BJ (cell line): ENCODE measurements around the gene OXSR1. TPM values are rescaled to one million over a fixed set of nuclear protein-coding genes. Genes with fewer than 3 reads are reported as not detected.

Experiments used
- CTCF ChIA-PET: fragments of 350-600 bp; formaldehyde crosslinking; extraction: SDS; loops from one replicate; lab custom pipeline; 2021; ENCODE audit warnings: antibody characterized with exemption, inconsistent platforms; lab: Yijun Ruan, JAX
- POLR2A ChIA-PET: fragments of 300-600 bp; sonication (Branson Sonifier 250); formaldehyde crosslinking; extraction: SDS; loops from one replicate; lab custom pipeline; 2021; ENCODE audit warnings: antibody characterized with exemption; lab: Charles Lee
- DNase-seq: peaks from one replicate; pipeline ENCODE4 v3.0.0-alpha.2; 2011; ENCODE audit warnings: low read depth
- H3K27me3 ChIP-seq: 2 replicates; pipeline ENCODE4 v1.6.0; 2011; ENCODE audit warnings: low read length; ENCODE audit not compliant: control insufficient read depth, insufficient read depth
- H3K36me3 ChIP-seq: 2 replicates; pipeline ENCODE4 v1.5.1; 2011; ENCODE audit warnings: low read length; ENCODE audit not compliant: control insufficient read depth, insufficient read depth
- H3K4me3 ChIP-seq: 2 replicates; pipeline ENCODE4 v1.5.1; 2011; ENCODE audit warnings: low read depth, mild to moderate bottlenecking, control low read depth, low read length
- polyA plus RNA-seq: library from polyadenylated mRNA; depleted of rRNA; stranded (reverse); fragments of >200 nt; gene quantifications from 2 replicates; pipeline ENCODE4 v1.2.3, GENCODE V29; 2011
- TF ChIP-seq, protein P1 (sequence below): IDR thresholded peaks from 2 replicates; pipeline ENCODE4 v1.5.1; 2011; ENCODE audit warnings: low read depth, mild to moderate bottlenecking, control low read depth, inconsistent platforms, low read length, moderate library complexity; ENCODE audit not compliant: insufficient read depth

OXSR1 gene
- polyA plus RNA-seq, 1 experiment = 27.6 TPM

DNA sequence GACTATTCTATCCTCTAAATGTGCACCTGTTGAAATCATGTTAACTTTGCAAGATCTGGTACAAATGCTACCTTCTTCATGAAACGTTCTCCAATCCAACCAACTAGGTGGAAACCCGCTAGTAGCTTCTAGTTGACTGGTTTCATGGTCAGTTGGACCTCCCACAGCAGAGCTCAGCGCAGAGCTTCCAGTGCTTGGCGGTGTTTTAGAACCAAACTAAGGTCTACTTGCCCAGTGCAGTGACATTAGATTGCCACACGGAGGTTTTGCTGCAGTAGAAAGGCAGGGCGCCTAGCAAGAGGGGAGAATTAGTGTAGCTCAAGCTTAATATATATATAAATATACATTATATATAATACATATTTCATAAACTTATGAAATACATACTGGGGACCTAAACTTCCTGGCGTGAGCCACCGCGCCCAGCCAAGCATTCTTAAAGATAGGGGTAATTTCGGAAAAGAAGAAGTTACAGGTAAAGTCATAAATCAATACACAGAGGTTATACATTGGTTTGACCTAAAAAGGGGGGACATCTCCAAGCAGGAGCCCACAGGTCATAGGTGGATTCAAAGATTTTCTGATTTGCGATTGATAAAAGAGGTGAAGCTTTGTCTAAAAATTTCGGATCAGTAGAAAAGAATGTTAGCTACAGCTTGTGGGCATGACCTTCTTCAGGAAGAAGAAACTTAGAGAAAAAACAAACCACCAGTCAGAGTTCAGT, 2.1 kb upstream of the OXSR1 start:
- Histone ChIP-seq H3K27me3 (no peaks in the 10 kb centered on the region), H3K4me3 (no peak overlapping the region), H3K36me3 (no peaks in the 10 kb centered on the region)
- no peak for DNase-seq
- TF ChIP-seq, protein P1, sequence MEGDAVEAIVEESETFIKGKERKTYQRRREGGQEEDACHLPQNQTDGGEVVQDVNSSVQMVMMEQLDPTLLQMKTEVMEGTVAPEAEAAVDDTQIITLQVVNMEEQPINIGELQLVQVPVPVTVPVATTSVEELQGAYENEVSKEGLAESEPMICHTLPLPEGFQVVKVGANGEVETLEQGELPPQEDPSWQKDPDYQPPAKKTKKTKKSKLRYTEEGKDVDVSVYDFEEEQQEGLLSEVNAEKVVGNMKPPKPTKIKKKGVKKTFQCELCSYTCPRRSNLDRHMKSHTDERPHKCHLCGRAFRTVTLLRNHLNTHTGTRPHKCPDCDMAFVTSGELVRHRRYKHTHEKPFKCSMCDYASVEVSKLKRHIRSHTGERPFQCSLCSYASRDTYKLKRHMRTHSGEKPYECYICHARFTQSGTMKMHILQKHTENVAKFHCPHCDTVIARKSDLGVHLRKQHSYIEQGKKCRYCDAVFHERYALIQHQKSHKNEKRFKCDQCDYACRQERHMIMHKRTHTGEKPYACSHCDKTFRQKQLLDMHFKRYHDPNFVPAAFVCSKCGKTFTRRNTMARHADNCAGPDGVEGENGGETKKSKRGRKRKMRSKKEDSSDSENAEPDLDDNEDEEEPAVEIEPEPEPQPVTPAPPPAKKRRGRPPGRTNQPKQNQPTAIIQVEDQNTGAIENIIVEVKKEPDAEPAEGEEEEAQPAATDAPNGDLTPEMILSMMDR = peak; percentile 15; the same call in 1 of the 2 replicates
- ChIA-PET POLR2A (no interaction called here), CTCF (interaction anchor here (0.9 to 1.3 kb wide), 2 partner anchors 8 to 18 kb away, joined by 4 to 6 read pairs; no protein-coding TSS in a partner anchor)

DNA sequence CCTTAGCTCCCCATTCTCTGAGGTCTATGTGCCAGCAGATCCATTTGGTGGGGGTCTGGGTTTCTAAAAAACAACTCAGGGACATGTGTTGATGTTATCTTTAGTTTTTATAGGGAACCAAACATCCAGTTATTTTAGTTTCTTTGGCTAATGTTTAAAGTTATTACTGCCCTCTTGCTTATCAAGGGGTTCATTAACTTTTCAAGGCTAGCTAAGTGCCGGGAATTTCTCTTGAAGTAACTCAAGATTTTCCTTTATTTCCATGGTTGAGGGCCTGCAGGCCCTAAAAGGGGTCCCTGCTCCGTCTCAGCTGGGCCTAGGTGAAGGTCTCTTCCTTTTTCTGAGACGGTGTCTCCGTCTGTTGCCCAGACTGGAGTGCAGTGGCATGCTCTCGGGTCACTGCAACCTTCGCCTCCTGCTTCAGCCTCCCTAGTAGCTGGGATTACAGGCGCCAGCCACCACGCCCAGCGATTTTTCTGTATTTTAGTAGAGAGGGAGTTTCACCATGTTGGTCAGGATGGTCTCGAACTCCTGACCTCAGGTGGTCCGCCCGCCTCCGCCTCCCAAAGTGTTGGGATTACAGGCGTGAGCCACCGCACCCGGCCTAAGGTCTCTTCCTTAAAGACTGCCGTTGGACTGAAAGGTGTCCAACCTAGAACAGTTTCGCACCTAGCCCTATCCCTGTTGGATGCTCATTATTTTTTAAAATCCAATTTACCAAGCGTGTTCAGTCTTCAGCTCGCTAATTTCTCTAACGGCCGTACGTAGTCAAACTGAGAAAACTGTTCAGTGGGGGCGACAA, 1.3 kb upstream of the OXSR1 start:
- CTCF ChIA-PET = interaction anchor here (0.6 to 1.3 kb wide), 3 partner anchors 9 to 30 kb away, joined by 3 to 6 read pairs (median 4); no protein-coding TSS in a partner anchor
- DNase-seq = no peak

DNA sequence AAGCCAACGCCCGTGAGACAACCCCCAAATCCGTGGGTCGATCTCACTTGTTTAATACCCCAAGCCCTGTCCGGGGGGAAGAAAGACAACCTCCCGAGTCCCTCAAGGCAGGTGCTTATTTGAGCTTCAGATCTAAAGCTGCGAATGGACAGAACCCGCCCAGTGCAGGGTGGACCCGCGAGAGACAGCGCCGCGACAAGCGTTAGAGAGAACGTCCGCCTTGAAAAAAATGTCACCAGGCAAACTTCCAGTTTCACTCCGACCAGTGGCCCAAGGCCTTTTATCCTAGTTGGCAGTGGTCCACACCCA, 740 bp upstream of the OXSR1 start:
- Histone ChIP-seq H3K4me3 (peak overlapping the region; percentile 74), H3K36me3 (no peaks in the 10 kb centered on the region), H3K27me3 (no peaks in the 10 kb centered on the region)
- CTCF ChIA-PET = interaction anchor here (0.6 to 0.8 kb wide), 2 partner anchors 29 to 83 kb away, joined by 3 read pairs; no protein-coding TSS in a partner anchor
- no peak for DNase-seq
- POLR2A ChIA-PET = interaction anchor here (0.6 to 1.5 kb wide), 3 partner anchors 28 to 1098 kb away, joined by 3 to 7 read pairs (median 5); partner anchors contain the start of gene ACAA1
- TF ChIP-seq, protein P1 = no peak

More for the DNA sequence above, 1.3 kb upstream of the OXSR1 start:
- Histone ChIP-seq H3K4me3 (peak overlapping the region; percentile 74), H3K36me3 (no peaks in the 10 kb centered on the region), H3K27me3 (no peaks in the 10 kb centered on the region)
- TF ChIP-seq, protein P1 = no peak
- POLR2A ChIA-PET = interaction anchor here (0.6 to 1.5 kb wide), 3 partner anchors 27 to 1097 kb away, joined by 3 to 7 read pairs (median 5); partner anchors contain the start of gene ACAA1

DNA sequence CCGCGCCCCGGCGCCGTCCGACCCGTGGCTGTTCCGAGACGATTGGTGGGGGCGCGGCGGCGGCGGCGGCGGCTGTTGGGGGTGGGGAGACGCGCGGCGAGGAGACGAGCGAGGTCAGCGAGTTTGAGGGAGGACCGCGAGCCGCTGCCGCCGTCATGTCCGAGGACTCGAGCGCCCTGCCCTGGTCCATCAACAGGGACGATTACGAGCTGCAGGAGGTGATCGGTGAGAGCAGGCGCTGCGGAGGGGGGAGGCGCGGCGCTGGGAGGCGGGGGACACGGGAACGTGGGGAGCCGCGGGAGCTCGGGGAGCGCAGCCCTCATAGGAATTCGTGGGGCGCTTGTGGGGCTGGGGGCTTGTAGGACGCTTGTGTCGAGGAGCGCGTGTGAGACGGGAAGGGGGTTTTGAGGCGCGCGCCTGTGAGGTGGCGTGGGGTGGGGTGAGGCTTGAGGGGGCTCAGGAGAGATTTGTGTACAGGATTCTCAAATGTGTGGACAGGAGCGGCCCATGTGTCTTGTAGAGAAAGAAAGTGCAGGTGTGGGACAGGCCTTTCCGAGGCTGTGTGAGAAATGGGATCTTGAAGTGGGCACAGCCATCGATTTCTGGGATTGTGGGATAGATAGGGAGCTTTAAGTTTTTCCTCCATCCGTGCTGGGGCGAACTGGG, 518 bp downstream of the OXSR1 start:
- H3K27me3 ChIP-seq = no peaks in the 10 kb centered on the region
- ChIA-PET CTCF (interaction anchor here (0.8 kb wide), 1 partner anchor 82 kb away, joined by 3 read pairs; no protein-coding TSS in a partner anchor), POLR2A (interaction anchor here (0.6 to 1.5 kb wide), 2 partner anchors 29 to 57 kb away, joined by 3 to 7 read pairs; partner anchors contain the start of gene ACAA1)
- peak overlapping the region; percentile 74 for H3K4me3 ChIP-seq
- TF ChIP-seq, protein P1 = no peak
- no peaks in the 10 kb centered on the region for H3K36me3 ChIP-seq
- DNase-seq = no peak

DNA sequence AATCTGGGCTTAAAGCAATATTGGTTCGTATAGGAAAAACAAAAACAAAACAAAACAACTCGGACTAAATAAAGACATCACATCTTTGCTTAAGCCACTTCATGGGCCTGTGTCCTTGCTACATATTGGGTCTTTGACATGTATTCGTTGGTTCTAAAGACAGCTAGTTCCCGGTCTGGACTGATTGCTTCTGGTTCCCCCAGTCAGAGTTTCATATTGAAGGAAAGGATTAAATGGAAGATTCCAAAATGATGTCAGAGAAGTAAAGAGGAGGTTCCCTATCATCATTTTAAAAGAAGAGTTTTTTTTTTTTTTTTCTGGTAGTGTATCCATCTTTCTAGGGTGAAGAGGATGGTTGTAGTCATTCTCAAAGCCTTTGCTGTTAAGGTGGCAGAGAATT, 2.3 kb downstream of the OXSR1 start:
- TF ChIP-seq, protein P1 = no peak
- H3K36me3 ChIP-seq = no peaks in the 10 kb centered on the region
- H3K4me3 ChIP-seq = no peak overlapping the region
- ChIA-PET POLR2A (no interaction called here), CTCF (no interaction called here)
- no peaks in the 10 kb centered on the region for H3K27me3 ChIP-seq
- no peak for DNase-seq
